NCI-H526 treated with DMSO at 0.1 percent for 48 hours (cell line): Measurements from ENCODE around the gene PABPC1L.

Experiments
- DNase-seq: peaks from one replicate; lab custom pipeline; 2025; lab: John Stamatoyannopoulos, UW

PABPC1L gene

GRCh38 chr20:44966030-44966961 is 56.4 kb downstream of the PABPC1L start, which contains the start of gene STK4:
Gene STK4 (plus strand): TSS chr20:44966512. CDS start chr20:44966569, 57 bp downstream.
- peak; percentile 89 for DNase-seq

GRCh38 chr20:44967207-44967807 is 57.4 kb downstream of the PABPC1L start:
- no peak for DNase-seq

GRCh38 chr20:44969300-44969894 is 59.5 kb downstream of the PABPC1L start:
- no peak for DNase-seq

GRCh38 chr20:44970243-44970757 is 60.4 kb downstream of the PABPC1L start:
- DNase-seq = no peak

- DNase-seq = no peak
These were observed 63.2 kb downstream of the PABPC1L start for GRCh38 chr20:44973053-44973452.

- no peak for DNase-seq
These were observed 66.8 kb downstream of the PABPC1L start for GRCh38 chr20:44976698-44977097.

GRCh38 chr20:44979090-44979621 is 69.3 kb downstream of the PABPC1L start:
- no peak for DNase-seq

- no peak for DNase-seq
These were observed 72.0 kb downstream of the PABPC1L start for GRCh38 chr20:44981736-44982406.

- no peak for DNase-seq
These were observed 73.3 kb downstream of the PABPC1L start for GRCh38 chr20:44983093-44983674.

GRCh38 chr20:44988631-44989171 is 78.8 kb downstream of the PABPC1L start:
- DNase-seq = no peak
